GM19023 (cell line): ENCODE results near the gene ACCS.

Experiments
- ATAC-seq: cut with Tn5 transposase; IDR thresholded peaks from one replicate; pipeline ENCODE4 v1.9.1; 2021; ENCODE audit warnings: mild to moderate bottlenecking, moderate library complexity; ENCODE audit not compliant: unreplicated experiment

The ACCS gene

DNA sequence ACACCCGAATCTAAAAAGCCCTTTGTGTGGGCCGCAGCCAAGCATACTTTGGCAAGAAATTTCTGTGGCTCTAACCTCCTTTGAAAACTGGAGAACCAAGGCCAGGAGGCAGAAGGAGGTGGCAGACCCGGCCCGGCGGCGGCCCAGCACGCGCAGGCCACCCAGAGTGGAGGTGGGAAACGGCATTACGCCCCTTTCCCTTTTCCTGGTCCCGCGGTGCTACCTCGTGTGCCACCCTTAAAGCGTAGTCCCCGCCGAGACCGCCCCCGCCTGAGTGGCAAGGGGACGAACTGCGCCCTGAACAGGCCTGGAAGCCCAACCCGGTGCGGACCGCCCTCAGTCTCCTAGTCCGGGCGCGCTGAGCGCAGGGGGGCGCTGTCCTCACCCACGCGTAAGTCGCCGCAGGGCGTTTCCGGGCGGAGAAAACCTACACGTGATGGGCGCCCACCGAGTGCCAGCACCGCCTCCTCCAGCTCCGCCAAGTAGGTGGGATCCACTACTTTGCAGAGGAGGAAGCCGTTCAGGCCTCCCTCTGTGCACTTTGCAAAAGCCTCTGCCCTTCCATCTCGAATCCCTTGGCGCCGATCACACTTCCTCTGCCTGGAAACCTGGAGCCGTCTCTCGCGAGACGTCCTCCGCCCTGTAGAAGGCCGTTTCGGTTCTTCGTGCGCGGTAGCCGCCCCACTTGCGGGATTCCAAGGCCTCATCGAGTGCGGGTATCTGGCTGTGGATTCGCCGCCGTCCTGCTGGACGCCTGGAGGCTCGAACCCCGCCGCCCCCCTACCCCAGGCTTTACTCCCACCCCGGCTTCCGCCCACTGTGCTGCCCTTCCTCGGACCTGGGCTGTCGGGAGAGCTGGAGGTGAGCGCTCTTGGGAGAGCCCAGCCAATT is at the start of gene ACCS:
Gene ACCS (plus strand): TSS at position 430 of the 891 bp plus-strand sequence. CDS start 1,358 bp downstream, outside the sequence.
- peak; percentile 95 for ATAC-seq

DNA sequence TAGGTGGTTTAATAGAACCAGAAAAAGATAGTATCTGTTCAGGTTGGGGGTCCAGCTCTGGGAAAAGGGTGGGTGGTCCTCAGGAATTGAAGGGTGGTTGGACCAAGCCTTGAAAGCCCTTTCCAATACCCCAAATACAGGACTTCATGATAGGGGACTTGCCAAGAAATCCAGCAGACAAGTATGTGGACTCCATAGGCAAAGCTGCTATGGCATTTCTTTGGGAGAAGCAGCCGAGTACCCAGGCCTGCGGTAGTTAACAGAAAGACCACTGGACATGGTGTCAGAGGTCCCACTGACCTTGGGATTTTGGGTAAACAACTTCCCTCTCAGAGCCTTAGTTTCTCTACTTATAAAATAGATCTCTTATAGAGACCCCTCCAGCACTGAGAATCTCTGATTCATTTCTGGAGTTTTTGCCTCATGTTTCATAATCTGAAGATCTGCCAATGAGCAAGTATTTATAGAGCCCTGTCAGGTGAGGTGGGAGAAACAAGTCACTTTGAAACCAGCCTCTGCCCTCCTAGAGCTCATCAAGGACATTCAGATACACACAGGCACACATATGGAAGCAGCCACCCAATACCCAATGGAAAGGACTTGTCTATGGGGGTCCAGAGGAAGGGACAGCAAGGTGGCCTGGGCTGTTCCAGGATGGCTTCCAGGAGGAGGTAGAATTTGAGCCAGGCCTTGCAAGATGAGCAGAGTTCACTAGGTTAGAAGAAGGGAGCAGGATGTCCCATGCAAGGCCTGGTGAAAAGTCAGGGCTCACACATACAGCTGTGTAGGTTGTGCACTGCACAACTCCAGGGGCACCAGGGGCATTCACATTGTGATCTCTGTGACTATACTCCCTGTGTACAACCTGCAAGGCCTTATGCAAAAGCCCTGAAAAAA is 49.3 kb upstream of the ACCS start:
- no peak for ATAC-seq

- no peak for ATAC-seq
Observed at GRCh38 chr11:44017443-44018126, 48.5 kb upstream of the ACCS start.

GRCh38 chr11:44018127-44018521 is 47.9 kb upstream of the ACCS start:
- ATAC-seq = no peak

- ATAC-seq = no peak
Observed at GRCh38 chr11:44018829-44019228, 47.2 kb upstream of the ACCS start.

DNA sequence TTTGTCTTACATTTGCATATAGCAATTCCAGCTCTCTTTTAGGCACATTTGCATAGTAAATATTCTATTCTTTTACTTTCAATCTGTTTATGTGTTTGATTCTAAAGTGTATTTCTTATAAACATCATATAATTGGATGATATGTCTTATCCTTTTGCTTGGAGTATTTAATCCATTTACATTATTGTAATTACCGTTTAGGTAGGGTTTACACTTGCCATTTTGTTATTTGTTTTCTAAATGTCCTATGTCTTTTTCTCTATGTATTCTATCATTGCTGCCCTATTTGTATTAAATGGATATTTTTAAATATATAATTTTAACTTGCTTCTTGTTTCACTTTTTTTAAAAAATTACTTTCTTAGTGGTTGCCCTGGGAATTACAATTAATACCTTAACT is 41.1 kb upstream of the ACCS start:
- ATAC-seq = no peak

DNA sequence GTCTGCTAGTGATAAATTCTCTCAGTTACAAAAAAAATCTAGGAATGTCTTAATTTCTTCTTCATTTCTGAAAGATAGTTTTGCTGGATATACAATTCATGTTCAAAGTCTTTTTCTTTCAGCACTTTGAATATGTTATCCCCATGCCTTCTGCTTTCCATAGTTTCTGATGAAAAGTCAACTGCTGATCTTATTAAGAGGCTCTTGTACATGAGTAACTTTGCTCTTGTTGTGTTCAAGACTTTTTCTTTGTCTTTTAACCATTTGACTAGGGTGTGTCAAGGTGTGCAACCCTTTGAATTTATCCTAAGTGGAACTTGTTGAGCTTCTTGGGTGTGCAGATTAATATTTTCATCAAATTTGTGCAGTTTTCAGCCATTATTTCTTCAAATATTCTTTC is 40.3 kb upstream of the ACCS start:
- ATAC-seq = no peak

GRCh38 chr11:44028401-44028800 is 37.7 kb upstream of the ACCS start:
- no peak for ATAC-seq

GRCh38 chr11:44028816-44029506 is 37.1 kb upstream of the ACCS start:
- ATAC-seq = no peak

DNA sequence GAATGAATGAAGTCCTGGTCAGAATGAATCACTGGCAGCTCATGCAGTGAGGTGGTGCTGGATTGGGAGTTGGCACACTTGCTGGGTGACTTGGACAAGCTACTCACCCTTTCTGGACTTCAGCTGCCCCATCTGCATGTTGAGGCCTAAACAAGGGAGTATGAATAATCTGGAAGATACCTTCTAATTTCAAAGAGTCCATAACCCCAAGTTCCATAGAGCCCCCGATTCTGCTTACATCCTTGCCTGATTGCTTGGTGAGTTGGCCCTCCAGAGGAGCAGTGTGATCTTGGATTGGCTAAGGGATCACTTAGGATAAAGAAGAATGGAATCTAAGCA is 36.6 kb upstream of the ACCS start:
- no peak for ATAC-seq

DNA sequence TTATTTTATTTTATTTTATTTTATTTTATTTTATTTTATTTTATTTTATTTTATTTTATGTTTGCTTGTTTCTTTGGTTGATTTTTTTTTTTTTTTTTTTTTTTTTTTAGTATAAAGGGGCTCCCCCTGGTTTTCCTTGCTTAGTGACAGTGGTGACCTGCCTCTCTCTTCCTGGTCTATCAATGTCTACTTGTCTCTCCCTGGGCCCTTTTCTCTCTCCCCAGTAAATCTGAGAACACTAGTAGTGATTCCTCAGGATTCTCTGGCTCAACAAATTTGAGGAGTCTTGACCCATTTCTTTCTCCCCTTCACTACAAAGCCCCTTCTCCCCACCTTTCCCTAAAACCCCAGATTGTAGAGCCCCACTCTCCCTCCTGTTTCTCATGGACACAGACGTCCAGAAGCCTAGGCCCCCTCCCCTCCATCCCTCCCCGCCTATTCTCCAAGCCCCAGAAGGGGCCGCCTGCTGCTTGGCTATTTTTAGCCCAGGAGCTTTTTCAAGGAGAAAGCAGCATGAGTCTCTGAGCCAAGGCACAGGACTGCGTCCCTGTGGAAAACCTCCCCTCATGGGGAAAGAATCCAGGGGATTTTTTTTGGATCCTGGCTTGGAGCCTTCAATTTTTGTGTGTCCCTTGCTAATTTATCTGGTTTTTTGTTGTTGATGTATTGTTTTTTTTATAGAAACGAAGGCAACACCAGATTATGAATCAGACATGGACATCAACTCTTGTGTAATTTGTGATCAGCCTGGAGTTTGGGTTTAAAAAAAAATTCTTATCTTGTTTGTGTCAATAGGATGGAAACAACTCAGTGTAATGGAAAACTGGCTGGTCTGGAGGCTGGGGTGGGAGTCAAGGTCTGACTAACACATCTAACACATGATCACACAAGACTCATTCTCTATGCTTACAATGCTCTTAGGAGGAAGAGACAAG is 35.8 kb upstream of the ACCS start:
- no peak for ATAC-seq

DNA sequence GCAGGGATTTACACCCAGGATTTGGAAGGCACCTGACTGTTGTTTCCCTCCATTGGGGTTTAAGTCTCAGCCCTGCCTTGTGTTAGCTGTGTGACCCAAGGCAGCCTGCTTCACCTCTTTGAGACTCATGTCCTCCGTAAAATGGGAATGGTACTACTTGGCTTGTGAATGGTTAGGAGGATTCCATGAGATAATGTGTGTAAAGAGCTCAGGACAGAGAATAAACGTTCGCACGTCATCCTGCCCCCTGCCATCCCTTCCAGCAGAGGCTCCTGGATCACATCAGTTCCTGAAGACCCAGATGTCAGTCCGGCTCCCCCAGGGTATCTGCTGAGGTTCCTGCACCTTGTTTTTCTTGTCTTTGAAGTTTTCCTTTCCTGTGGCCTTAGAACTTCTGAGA is 35.1 kb upstream of the ACCS start:
- no peak for ATAC-seq

DNA sequence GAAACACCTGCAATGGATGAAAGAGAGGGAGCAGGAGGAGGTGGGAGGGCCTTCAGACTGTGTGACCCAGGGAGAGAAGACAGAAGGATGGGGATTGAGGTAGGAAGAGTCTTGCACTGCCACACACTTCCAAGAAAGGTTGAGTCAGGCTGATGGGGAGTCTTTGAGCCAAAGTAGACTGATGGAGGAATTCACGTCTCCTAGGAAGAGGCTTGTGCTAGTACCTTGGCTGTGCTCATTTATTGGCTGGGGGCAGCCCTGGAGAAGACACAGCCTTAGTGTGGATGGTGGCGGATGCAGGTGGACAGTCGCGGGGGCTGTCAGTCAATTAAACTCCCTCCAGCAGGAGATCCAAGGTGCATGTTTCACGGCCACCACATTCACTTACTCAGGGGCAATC is 34.5 kb upstream of the ACCS start:
- ATAC-seq = no peak

GRCh38 chr11:44032299-44033085 is 33.6 kb upstream of the ACCS start:
- no peak for ATAC-seq

DNA sequence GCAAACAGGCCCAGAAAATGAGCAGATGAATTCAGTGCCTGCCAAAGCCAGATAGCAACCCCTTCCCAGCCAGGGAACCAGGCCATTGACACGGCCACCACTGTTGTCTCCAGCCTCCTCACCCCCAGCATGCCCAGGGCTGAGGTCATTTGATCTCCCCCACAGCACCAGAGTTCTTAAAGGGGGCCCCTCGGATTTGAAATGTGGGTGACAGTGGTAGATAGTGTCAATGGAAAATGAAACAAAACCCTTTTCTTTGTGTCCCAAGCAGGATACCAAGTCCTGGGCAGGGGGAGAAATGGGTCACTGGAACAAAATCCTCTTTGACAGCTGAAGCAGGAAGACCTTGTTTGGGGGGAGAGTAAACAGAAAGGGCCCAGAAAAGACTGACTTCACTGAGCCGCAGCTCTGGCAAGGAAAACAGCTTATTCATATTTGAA is 32.6 kb upstream of the ACCS start:
- ATAC-seq = no peak

- no peak for ATAC-seq
Observed at GRCh38 chr11:44033856-44034255, 32.2 kb upstream of the ACCS start.

- no peak for ATAC-seq
Observed at GRCh38 chr11:44034639-44035038, 31.4 kb upstream of the ACCS start.

DNA sequence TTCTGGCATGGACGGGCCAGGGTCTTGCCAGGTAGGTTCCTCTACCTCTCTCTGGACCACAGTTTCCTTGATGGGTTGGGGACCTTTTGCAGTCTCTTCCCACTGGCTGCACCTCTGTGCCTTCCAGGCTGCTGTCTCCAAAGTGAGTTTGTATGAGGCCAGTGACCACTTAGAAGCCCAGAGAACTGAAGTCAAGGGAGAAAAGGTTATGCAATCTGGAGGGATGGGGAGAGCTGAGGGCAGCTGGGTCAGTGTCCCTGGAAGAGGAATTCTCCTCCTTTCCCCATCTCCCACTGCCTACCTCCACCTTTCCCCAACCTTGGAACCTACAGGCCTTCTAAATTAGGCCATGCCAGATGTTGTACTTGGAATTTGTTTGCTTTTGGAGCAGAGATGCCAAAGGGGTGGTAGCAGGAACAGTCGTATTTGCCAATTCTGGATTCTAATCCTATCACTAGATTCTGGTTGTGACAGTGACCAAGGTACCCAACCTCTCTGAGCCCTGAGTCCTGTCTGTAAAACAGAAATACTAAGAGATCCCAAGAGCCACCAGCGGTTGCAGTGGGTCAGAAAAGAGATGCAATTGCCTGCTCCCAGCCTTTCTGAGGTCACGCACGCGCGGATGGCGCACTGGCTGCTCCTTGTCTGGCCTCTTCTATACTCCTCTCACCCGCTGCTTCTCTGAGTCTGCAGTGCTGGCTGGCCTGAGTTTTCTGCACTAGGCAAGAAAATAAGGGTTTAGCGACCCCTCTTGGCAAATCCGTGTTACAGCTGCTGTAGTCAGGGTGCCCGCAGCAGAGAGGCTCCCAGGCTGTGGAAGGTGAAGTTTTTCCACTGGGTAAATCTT is 29.0 kb upstream of the ACCS start:
- no peak for ATAC-seq
